Transverse colon (tissue), 4 donors: ENCODE measurements around the gene LMTK2.

Experiments used
- EP300 ChIP-seq: sonication (generic); formaldehyde crosslinking; IDR thresholded peaks from one replicate; pipeline ENCODE4 v1.6.1; 2017; ENCODE audit warnings: antibody characterized with exemption, low read depth
- POLR2A ChIP-seq: fragments of 450-650 bp; IDR thresholded peaks from one replicate; pipeline ENCODE4 v1.6.1; 2016; ENCODE audit warnings: antibody characterized with exemption, mild to moderate bottlenecking, moderate library complexity
- POLR2AphosphoS5 ChIP-seq, 3 donors: sonication (generic); formaldehyde crosslinking; IDR thresholded peaks; one replicate each; pipeline ENCODE4 v1.6.1; 2016; ENCODE audit warnings: antibody characterized with exemption in 3 of 3
- TF ChIP-seq, protein P1 (sequence below), 5 experiments: fragments of 200-600 bp in 3 of 5; fragments of 450-650 bp in 2 of 5; sonication (generic) in 3 of 5; IDR thresholded peaks; 1 replicate in 2 of 5; 2 replicates in 3 of 5; pipeline ENCODE4 v1.5.1; 2016 to 2017; ENCODE audit warnings: antibody characterized with exemption in 5 of 5, inconsistent platforms in 3 of 5, mild to moderate bottlenecking in 2 of 5, moderate library complexity in 1 of 5

DNA sequence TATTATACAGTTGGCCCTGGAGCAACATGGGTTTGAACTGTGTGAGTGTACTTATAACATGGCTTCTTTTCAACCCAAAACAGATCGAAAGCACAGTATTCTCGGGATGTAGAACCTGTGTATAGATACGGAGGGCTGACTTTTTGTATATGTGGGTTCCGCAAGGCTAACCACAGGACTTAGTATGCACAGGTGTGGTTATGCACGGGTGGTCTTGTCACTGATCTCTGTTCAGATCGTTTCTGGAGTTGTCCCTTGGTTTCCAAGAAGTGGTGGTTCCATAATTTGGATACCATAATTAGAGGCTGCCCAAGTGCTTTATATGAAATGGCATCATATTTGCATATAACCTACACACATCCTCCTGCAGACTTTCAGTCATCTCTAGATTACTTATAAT, 93.7 kb downstream of the LMTK2 start:
- no peak for TF ChIP-seq POLR2AphosphoS5 (IDR thresholded peaks at IDR 0.05)
- TF ChIP-seq, protein P1, sequence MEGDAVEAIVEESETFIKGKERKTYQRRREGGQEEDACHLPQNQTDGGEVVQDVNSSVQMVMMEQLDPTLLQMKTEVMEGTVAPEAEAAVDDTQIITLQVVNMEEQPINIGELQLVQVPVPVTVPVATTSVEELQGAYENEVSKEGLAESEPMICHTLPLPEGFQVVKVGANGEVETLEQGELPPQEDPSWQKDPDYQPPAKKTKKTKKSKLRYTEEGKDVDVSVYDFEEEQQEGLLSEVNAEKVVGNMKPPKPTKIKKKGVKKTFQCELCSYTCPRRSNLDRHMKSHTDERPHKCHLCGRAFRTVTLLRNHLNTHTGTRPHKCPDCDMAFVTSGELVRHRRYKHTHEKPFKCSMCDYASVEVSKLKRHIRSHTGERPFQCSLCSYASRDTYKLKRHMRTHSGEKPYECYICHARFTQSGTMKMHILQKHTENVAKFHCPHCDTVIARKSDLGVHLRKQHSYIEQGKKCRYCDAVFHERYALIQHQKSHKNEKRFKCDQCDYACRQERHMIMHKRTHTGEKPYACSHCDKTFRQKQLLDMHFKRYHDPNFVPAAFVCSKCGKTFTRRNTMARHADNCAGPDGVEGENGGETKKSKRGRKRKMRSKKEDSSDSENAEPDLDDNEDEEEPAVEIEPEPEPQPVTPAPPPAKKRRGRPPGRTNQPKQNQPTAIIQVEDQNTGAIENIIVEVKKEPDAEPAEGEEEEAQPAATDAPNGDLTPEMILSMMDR (IDR thresholded peaks at IDR 0.05), result no peak
- no peak for TF ChIP-seq POLR2A
- TF ChIP-seq EP300, result no peak
